ENCODE results near the gene GNG10. TPM values are rescaled to one million over a fixed set of nuclear protein-coding genes. Genes with fewer than 3 reads are reported as not detected.

The GNG10 gene
- total and polyA plus RNA-seq, 9 of the 15 experiments (the other 6 are each of a cell fraction or from before 2014, with no cell fraction given), result 13.1 to 37.8 (median 28.4) TPM

DNA sequence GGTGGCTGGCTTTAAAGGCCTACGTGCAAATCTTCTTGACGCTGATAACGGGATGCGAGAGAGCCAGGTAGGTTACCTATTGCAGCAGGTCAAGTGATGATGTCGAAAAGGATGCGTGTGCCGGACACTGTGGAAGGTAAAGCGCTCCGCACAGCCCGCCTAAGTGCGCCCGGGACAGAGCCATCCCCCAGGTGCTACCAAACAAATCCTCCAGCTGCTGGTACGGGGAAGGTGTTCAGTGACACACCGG lies 30.5 kb upstream of the GNG10 start (continued):
- TF ChIP-seq MGA (IDR thresholded peaks at IDR 0.05) (no peak; the same call in 1 of the 2 replicates), FOXK1 (CRISPR knock-in tag; IDR thresholded peaks at IDR 0.05; ENCODE audit: borderline replicate concordance) (no peak), TAF7 (tag; IDR thresholded peaks at IDR 0.05) (peak; percentile 27; the same call in 1 of the 2 replicates), ZNF217 (CRISPR knock-in tag; IDR thresholded peaks at IDR 0.05) (no peak), TARDBP (IDR thresholded peaks at IDR 0.05) (0 out of 2 replicates have a peak, but pooled peaks have one; percentile 13), CEBPG (CRISPR knock-in tag; IDR thresholded peaks at IDR 0.05) (no peak), CEBPG (tag; conservative IDR thresholded peaks at IDR 0.05 in 1 of 2, IDR thresholded peaks at IDR 0.05 in 1 of 2) (no peak), MCM2 (IDR thresholded peaks at IDR 0.05; ENCODE audit: low read depth) (no peak), CTCF (IDR thresholded peaks at IDR 0.05 in 2 of 3, conservative IDR thresholded peaks at IDR 0.05 in 1 of 3; ENCODE audit: insufficient read depth in 2 of 3, low read depth in 1 of 3, low read length in 3 of 3) (no peak), PYGO2 (tag; IDR thresholded peaks at IDR 0.05) (no peak), RB1 (IDR thresholded peaks at IDR 0.05; ENCODE audit: low read depth) (no peak; the same call in 1 of the 2 replicates), BRD4 (IDR thresholded peaks at IDR 0.05) (no peak)

All from K562 (cell line).